Measurements from ENCODE around the gene PCDHB6.
"Not testable (repeated sequence)": the region's sequence is repeated elsewhere in the genome, so short reads cannot be mapped to it uniquely, and the experiment has no call there.

DNA sequence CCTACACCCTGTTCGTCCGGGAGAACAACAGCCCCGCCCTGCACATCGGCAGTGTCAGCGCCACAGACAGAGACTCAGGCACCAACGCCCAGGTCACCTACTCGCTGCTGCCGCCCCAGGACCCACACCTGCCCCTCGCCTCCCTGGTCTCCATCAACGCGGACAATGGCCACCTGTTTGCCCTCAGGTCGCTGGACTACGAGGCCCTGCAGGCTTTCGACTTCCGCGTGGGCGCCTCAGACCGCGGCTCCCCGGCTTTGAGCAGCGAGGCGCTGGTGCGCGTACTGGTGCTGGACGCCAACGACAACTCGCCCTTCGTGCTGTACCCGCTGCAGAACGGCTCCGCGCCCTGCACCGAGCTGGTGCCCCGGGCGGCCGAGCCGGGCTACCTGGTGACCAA is 38.8 kb downstream of the PCDHB6 start:
- TF ChIP-seq, protein P1, sequence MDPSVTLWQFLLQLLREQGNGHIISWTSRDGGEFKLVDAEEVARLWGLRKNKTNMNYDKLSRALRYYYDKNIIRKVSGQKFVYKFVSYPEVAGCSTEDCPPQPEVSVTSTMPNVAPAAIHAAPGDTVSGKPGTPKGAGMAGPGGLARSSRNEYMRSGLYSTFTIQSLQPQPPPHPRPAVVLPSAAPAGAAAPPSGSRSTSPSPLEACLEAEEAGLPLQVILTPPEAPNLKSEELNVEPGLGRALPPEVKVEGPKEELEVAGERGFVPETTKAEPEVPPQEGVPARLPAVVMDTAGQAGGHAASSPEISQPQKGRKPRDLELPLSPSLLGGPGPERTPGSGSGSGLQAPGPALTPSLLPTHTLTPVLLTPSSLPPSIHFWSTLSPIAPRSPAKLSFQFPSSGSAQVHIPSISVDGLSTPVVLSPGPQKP (IDR thresholded peaks at IDR 0.05; ENCODE audit: low read depth, low read length): not testable (repeated sequence)
- not testable (repeated sequence) for TF ChIP-seq HOXA7 (CRISPR knock-in tag; IDR thresholded peaks at IDR 0.05); ESRRA (IDR thresholded peaks at IDR 0.05; ENCODE audit: borderline replicate concordance, low read length); CBX2 (IDR thresholded peaks at IDR 0.05; ENCODE audit: borderline replicate concordance, low read depth); POLR2A (IDR thresholded peaks at IDR 0.05; ENCODE audit: low read length); PBX3 (IDR thresholded peaks at IDR 0.05); RAD21 (conservative IDR thresholded peaks at IDR 0.05 in 1 of 2, IDR thresholded peaks at IDR 0.05 in 1 of 2); CEBPB (IDR thresholded peaks at IDR 0.05)
- TF ChIP-seq, protein P2, sequence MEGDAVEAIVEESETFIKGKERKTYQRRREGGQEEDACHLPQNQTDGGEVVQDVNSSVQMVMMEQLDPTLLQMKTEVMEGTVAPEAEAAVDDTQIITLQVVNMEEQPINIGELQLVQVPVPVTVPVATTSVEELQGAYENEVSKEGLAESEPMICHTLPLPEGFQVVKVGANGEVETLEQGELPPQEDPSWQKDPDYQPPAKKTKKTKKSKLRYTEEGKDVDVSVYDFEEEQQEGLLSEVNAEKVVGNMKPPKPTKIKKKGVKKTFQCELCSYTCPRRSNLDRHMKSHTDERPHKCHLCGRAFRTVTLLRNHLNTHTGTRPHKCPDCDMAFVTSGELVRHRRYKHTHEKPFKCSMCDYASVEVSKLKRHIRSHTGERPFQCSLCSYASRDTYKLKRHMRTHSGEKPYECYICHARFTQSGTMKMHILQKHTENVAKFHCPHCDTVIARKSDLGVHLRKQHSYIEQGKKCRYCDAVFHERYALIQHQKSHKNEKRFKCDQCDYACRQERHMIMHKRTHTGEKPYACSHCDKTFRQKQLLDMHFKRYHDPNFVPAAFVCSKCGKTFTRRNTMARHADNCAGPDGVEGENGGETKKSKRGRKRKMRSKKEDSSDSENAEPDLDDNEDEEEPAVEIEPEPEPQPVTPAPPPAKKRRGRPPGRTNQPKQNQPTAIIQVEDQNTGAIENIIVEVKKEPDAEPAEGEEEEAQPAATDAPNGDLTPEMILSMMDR (IDR thresholded peaks at IDR 0.05): not testable (repeated sequence)
